GM18507 (cell line): ENCODE measurements around the gene MYZAP.
A peak's percentile ranks its signal among the peaks of the same experiment; 100 is the strongest.

Source experiments
- DNase-seq: peaks from one replicate; pipeline ENCODE4 v3.0.0; 2011; ENCODE audit warnings: low read depth; ENCODE audit not compliant: insufficient read length; ENCODE audit errors: extremely low spot score
- FAIRE-seq: peaks from 2 replicates; lab custom pipeline; 2011; peaks lifted over from hg19 to GRCh38; lab: Jason Lieb, UNC

MYZAP gene

GRCh38 chr15:57651445-57651844, 59.7 kb downstream of the MYZAP start:
- no peak for DNase-seq
- peak; percentile 39 for FAIRE-seq

- FAIRE-seq (no peak), DNase-seq (no peak)
Measured at GRCh38 chr15:57652481-57652880, 60.8 kb downstream of the MYZAP start.

GRCh38 chr15:57654153-57654852, 62.6 kb downstream of the MYZAP start:
- FAIRE-seq: no peak
- no peak for DNase-seq

GRCh38 chr15:57655053-57655452, 63.3 kb downstream of the MYZAP start:
- FAIRE-seq (no peak), DNase-seq (no peak)

- no peak for FAIRE-seq
- DNase-seq: no peak
Measured at GRCh38 chr15:57655809-57656208, 64.1 kb downstream of the MYZAP start.

GRCh38 chr15:57656434-57656833, 64.7 kb downstream of the MYZAP start:
- FAIRE-seq (no peak), DNase-seq (no peak)

- DNase-seq (no peak), FAIRE-seq (no peak)
Measured at GRCh38 chr15:57657619-57658018, 65.9 kb downstream of the MYZAP start.

GRCh38 chr15:57662091-57662744, 70.5 kb downstream of the MYZAP start:
- no peak for DNase-seq
- no peak for FAIRE-seq

GRCh38 chr15:57662802-57663201, 71.1 kb downstream of the MYZAP start:
- DNase-seq (no peak), FAIRE-seq (no peak)

- no peak for FAIRE-seq
- no peak for DNase-seq
Measured at GRCh38 chr15:57663262-57663661, 71.6 kb downstream of the MYZAP start.

GRCh38 chr15:57665194-57665593, 73.5 kb downstream of the MYZAP start:
- no peak for FAIRE-seq
- no peak for DNase-seq

GRCh38 chr15:57665939-57666338, 74.2 kb downstream of the MYZAP start:
- no peak for DNase-seq
- FAIRE-seq: no peak

GRCh38 chr15:57667171-57667849, 75.6 kb downstream of the MYZAP start:
- no peak for FAIRE-seq

GRCh38 chr15:57668016-57668415, 76.3 kb downstream of the MYZAP start:
- no peak for DNase-seq
- FAIRE-seq: no peak

More at GRCh38 chr15:57667171-57667849, 75.6 kb downstream of the MYZAP start:
- no peak for DNase-seq

GRCh38 chr15:57671636-57672035, 79.9 kb downstream of the MYZAP start:
- DNase-seq (no peak), FAIRE-seq (no peak)

- no peak for DNase-seq
- FAIRE-seq: no peak
Measured at GRCh38 chr15:57675481-57676181, 83.9 kb downstream of the MYZAP start.

GRCh38 chr15:57676585-57676984, 84.9 kb downstream of the MYZAP start:
- FAIRE-seq (no peak), DNase-seq (no peak)

GRCh38 chr15:57677204-57677603, 85.5 kb downstream of the MYZAP start:
- FAIRE-seq (no peak), DNase-seq (no peak)

- DNase-seq: no peak
- no peak for FAIRE-seq
Measured at GRCh38 chr15:57680021-57680420, 88.3 kb downstream of the MYZAP start.

GRCh38 chr15:57681011-57681410, 89.3 kb downstream of the MYZAP start:
- DNase-seq (no peak), FAIRE-seq (no peak)
